Head of caudate nucleus (tissue), 42 donors: ENCODE results near the gene SIGLEC9.

Experiments
- DNase-seq, 42 donors: peaks; one replicate each; pipeline versions ENCODE4 v3.0.0 to v3.0.0-alpha.2; 2020 to 2021; ENCODE audit warnings: mixed read lengths in 7 of 42
- intact Hi-C: fragments of 100-400 bp; cut with DNase I; formaldehyde crosslinking; loops from one replicate; pipeline ENCODE4 v1.15.0; 2022

Gene SIGLEC9

DNA sequence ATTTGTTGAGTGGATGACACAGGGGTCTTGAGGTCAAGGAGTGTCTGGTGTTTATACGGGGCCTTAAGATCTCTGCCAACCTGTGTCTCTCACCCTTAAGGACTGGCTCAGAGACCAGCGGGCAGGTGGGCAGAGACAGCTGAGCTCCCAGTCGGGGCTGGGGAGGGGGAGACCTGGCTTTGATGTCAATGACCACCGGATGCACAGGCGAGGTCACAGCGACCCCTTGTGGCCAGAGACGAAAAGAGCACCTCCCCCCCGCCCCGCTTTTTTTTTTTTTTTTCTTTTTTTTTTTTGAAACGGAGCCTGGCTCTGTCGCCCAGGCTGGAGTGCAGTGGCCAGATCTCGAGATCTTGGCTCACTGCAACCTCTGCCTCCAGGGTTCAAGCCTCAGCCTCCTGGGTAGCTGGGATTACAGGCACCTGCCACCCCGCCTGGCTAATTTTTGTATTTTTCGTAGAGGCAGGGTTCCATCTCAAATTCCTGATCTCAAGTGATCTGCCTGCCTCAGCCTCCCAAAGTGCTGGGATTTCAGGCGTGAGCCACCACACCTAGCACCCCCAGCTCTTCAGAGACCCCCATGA is 29.9 kb upstream of the SIGLEC9 start:
- peak in 12 of 42 donors; percentile 20 to 69 (median 39) for DNase-seq
- intact Hi-C loops, result loop anchor here (10.0 kb wide), 2 partner anchors 70 to 160 kb away; partner anchors contain the start of gene KLK11

- intact Hi-C loops, result loop anchor here (10.0 kb wide), 2 partner anchors 72 to 162 kb away; partner anchors contain the start of gene KLK11
Measured at GRCh38 chr19:51096473-51097165, 28.1 kb upstream of the SIGLEC9 start.

GRCh38 chr19:51097166-51097738 is 27.5 kb upstream of the SIGLEC9 start:
- DNase-seq, result peak; percentile 35 to 86 (median 69)
- intact Hi-C loops, result loop anchor here (10.0 kb wide), 2 partner anchors 72 to 162 kb away; partner anchors contain the start of gene KLK11

More at GRCh38 chr19:51096473-51097165, 28.1 kb upstream of the SIGLEC9 start:
- DNase-seq, result no peak

DNA sequence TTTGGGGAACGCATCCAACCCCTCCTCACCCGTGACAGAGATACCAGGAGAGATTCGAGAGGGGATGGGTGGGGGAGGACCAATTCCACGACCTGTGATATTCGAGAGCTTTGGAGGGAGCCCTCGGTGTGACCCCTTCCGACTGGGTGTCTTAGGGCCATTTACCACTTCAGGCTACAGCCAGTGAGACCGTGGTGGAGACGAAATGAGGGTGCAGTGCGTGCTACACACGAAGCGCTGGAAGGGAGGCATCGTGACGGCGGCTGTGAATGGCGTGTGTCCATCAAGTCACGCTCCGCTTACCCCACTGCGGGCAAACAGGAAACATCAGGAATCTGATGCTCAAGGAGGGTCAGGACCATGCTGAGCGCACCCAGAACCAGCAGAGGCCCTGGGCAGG is 26.9 kb upstream of the SIGLEC9 start:
- intact Hi-C loops, result loop anchor here (10.0 kb wide), 2 partner anchors 73 to 163 kb away; partner anchors contain the start of gene KLK11
- DNase-seq, result no peak

GRCh38 chr19:51098365-51099046 is 26.2 kb upstream of the SIGLEC9 start:
- intact Hi-C loops, result loop anchor here (10.0 kb wide), 2 partner anchors 74 to 164 kb away; partner anchors contain the start of gene KLK11
- peak in 2 of 42 donors; percentile 32 to 34 for DNase-seq

DNA sequence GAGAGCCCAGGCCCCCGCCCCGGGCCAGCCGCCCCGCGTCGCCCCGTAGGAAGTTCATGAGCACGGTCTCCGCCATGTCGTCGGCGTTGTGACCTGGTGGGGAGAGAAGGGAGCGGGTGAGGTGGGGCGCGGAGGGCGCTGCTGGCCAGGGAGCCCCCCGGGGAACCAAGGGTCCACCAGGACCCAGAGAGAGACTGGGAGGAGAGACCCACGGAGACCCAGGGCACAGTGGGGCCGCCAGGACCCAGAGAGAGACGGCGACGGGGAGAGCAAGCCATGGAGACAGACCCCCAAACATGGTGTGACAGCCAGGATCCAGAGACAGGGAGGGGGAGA is 25.7 kb upstream of the SIGLEC9 start:
- intact Hi-C loops, result loop anchor here (10.0 kb wide), 2 partner anchors 74 to 164 kb away; partner anchors contain the start of gene KLK11
- no peak for DNase-seq

DNA sequence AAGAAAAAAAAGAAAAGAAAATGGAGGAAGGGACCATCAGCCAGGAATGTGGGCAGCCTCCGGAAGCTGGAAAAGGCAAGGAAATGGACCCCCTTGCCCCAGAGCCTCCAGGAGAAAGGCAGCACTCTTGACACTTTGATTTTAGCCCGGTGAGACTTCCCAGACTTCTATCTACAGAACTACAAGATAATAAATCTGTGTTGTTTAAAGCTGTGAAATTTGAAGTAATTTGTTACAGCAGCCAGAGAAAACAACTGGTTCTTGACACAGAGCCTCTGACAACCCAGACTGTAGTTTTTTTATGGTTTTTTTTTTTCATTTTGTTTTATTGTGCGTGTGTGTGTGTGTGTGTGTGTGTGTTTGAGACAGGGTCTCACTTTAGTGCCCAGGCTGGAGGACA is 24.1 kb upstream of the SIGLEC9 start:
- intact Hi-C loops, result no loop called here

DNA sequence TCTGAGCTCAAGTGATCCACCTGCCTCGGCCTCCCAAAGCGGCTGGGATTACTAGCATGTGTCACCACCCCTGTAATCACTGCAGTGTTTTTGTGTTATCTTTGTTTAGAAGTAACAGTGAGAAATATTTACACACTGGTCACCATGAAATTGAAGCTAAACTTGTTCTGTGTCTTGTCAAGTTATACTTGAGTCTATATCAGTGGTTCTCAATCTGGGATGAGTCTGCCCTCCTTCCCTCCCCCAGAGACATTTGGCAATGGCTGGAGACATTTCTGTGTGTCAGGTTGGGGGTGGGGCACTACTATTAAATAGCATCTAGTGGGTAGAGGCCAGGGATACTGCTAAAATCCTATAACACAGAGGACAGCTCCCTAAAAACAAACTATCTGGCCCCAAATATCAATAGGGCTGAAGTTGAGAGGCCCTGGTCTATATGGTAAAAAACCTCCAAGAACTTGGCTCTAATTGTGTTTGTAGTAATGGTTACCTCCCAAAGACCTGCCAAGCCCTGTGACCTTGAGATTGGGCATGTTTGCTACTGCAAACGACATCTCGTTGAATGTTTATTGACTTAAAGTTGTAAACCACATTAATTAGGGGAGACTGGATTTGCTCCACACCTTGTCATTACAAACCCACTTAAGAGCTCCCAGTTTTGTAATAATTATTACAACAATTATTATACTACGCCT is 23.4 kb upstream of the SIGLEC9 start:
- no peak for DNase-seq
- intact Hi-C loops, result no loop called here

More for the DNA sequence above, 24.1 kb upstream of the SIGLEC9 start:
- DNase-seq, result no peak

- no peak for DNase-seq
- intact Hi-C loops, result no loop called here
Measured at GRCh38 chr19:51102991-51103390, 21.7 kb upstream of the SIGLEC9 start.

GRCh38 chr19:51103926-51104341 is 20.8 kb upstream of the SIGLEC9 start:
- peak in 21 of 42 donors; percentile 22 to 66 (median 41) for DNase-seq
- intact Hi-C loops, result no loop called here

GRCh38 chr19:51107406-51108065 is 17.2 kb upstream of the SIGLEC9 start:
- intact Hi-C loops, result loop anchor here (2.0 kb wide), 1 partner anchor 487 kb away; no protein-coding TSS in a partner anchor

DNA sequence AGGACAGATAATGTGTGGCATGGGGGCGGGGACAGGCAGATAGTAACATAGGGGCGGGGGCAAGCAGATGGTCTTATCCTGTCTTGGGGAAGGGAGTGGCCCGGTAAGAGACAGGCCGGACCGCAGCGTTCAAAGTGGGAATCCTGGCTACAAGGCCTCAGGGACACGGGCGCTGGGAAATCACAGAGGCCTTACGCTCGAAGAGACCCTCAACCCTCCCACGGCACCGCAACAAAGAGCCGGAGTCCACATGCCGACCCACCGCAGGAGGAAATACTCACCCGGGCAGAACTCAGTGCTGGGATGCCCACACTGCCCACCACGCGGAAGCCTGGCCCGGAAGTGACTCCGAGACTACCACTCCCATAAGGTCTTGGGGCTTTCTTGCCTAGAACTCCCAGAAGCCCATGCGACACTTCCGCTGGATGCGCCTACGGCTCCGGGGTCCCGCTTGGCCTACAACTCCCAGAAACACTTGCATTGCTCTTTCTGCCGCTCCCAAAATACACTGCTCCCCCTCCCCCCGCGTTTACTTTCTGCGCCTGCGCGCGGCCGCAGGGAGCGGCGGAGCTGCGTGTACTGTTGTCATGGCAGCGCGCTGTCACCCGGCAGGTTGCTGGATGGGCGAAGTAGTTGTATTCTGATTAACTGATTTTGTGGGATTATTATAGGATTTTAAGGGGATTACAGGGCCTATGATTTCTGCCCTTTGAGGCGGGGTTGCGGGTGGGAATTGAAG is 16.5 kb upstream of the SIGLEC9 start, which contains the start of gene CTU1:
Gene CTU1 (minus strand): TSS at position 344 of the 739 bp plus-strand sequence. CDS start 3,840 bp downstream, outside the sequence.
- DNase-seq, result peak; percentile 96 to 100 (median 99)
- intact Hi-C loops, result loop anchor here (2.0 kb wide), 1 partner anchor 487 kb away; no protein-coding TSS in a partner anchor

More at GRCh38 chr19:51107406-51108065, 17.2 kb upstream of the SIGLEC9 start:
- peak in 11 of 42 donors; percentile 6 to 48 (median 23) for DNase-seq

GRCh38 chr19:51108805-51109146 is 15.9 kb upstream of the SIGLEC9 start:
- DNase-seq, result peak in 2 of 42 donors; percentile 80 to 90
- intact Hi-C loops, result loop anchor here (2.0 kb wide), 1 partner anchor 486 kb away; no protein-coding TSS in a partner anchor

DNA sequence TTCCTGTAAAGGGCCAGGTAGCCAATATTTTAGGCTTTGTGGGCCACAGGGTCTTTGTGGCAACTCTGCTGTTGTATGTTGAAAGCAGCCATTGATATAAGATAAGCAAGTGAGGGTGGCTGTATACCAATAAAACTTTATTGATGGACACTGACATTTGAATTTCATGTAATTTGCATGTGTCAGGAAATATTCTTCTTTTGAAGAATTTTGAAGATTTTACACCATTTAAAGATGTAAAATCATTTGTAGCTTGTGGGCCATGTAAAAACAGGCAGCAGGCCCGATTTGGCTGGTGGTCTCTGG is 14.1 kb upstream of the SIGLEC9 start:
- DNase-seq, result no peak
- intact Hi-C loops, result no loop called here

GRCh38 chr19:51111606-51112005 is 13.1 kb upstream of the SIGLEC9 start:
- no peak for DNase-seq
- intact Hi-C loops, result no loop called here

- intact Hi-C loops, result no loop called here
- DNase-seq, result no peak
Measured at GRCh38 chr19:51114087-51114729, 10.5 kb upstream of the SIGLEC9 start.

DNA sequence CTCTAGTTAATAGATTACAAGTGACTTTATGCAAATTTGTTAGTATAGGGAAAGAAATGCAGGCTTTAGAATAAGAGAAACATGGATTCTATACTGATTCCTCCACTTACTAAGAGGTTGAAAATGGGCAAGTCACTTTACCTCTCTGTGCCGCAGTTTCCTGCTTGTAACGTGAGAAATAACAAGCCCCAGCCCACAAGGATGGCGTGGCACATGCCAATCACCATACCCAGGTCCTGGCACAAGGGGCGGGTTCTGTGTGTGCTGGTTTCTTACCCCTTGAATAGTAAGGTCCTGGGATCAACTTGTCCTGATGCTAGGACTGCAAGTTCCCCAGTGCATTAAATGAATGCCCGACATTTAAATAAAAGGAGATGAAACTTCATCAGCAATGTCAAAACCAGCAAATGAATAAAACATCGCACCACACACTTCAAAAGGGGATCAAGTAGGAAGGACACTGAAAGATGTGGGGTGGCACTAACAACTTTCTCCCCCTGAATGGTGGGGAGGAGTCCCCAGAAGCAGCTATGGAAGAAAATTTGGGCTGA is 7.9 kb upstream of the SIGLEC9 start:
- intact Hi-C loops, result no loop called here
- no peak for DNase-seq
